SHP77 (cell line): ENCODE results near the gene INO80.

Source experiments
- DNase-seq, 2 experiments: peaks; one replicate each; lab custom pipeline; 2025; lab: John Stamatoyannopoulos, UW

The INO80 gene

GRCh38 chr15:40948706-40949473 lies 167.2 kb downstream of the INO80 start:
- no peak for DNase-seq

GRCh38 chr15:40944510-40945296 lies 171.4 kb downstream of the INO80 start:
- no peak for DNase-seq

GRCh38 chr15:40943764-40944365 lies 172.2 kb downstream of the INO80 start:
- DNase-seq = no peak

GRCh38 chr15:40942878-40943277 lies 173.2 kb downstream of the INO80 start:
- no peak for DNase-seq

- no peak for DNase-seq
Observed at GRCh38 chr15:40942337-40942854, 173.7 kb downstream of the INO80 start.

- DNase-seq = peak; percentile 68 to 88
Observed at GRCh38 chr15:40941528-40942336, 174.3 kb downstream of the INO80 start.

- no peak for DNase-seq
Observed at GRCh38 chr15:40941068-40941527, 175.0 kb downstream of the INO80 start.

- DNase-seq = peak in 1 of 2 experiments; percentile 21
Observed at GRCh38 chr15:40940296-40940801, 175.7 kb downstream of the INO80 start.

GRCh38 chr15:40938536-40938870 lies 177.6 kb downstream of the INO80 start:
- no peak for DNase-seq

- peak in 1 of 2 experiments; percentile 21 for DNase-seq
Observed at GRCh38 chr15:40937762-40938535, 178.1 kb downstream of the INO80 start.

GRCh38 chr15:40936709-40937666 lies 179.1 kb downstream of the INO80 start:
- no peak for DNase-seq

- no peak for DNase-seq
Observed at GRCh38 chr15:40936234-40936708, 179.8 kb downstream of the INO80 start.

- DNase-seq = no peak
Observed at GRCh38 chr15:40934457-40934856, 181.6 kb downstream of the INO80 start.

- no peak for DNase-seq
Observed at GRCh38 chr15:40933517-40933902, 182.6 kb downstream of the INO80 start.

GRCh38 chr15:40932649-40933516 lies 183.2 kb downstream of the INO80 start:
- DNase-seq = no peak

GRCh38 chr15:40932156-40932555 lies 183.9 kb downstream of the INO80 start:
- DNase-seq = peak; percentile 67 to 76

- DNase-seq = no peak
Observed at GRCh38 chr15:40931300-40932142, 184.6 kb downstream of the INO80 start.
